Testis (tissue), 3 donors: ENCODE measurements around the gene SLC47A1. TPM values are rescaled to one million over a fixed set of nuclear protein-coding genes. Genes with fewer than 3 reads are reported as not detected.

Experiments used
- DNase-seq: peaks from one replicate; pipeline ENCODE4 v3.0.0-alpha.2; 2019
- H3K27ac ChIP-seq, 2 donors: fragments of 200-600 bp; sonication (generic); one replicate each; pipeline ENCODE4 v1.5.1; 2019
- H3K27me3 ChIP-seq: fragments of 200-600 bp; sonication (generic); one replicate; pipeline ENCODE4 v1.5.1; 2019
- H3K36me3 ChIP-seq: fragments of 200-600 bp; sonication (generic); one replicate; pipeline ENCODE4 v1.5.1; 2017; ENCODE audit warnings: low read depth; ENCODE audit errors: missing control alignments
- H3K4me1 ChIP-seq: fragments of 200-600 bp; sonication (generic); one replicate; pipeline ENCODE4 v1.5.1; 2019
- H3K4me3 ChIP-seq, 2 donors: fragments of 200-600 bp; sonication (generic); one replicate each; pipeline ENCODE4 v1.5.1; 2017 to 2019
- H3K9me3 ChIP-seq: fragments of 200-600 bp; sonication (generic); one replicate; pipeline ENCODE4 v1.5.1; 2017
- CTCF ChIP-seq, 3 experiments: fragments of 450-650 bp in 2 of 3; fragments of 200-600 bp in 1 of 3; sonication (generic) in 1 of 3; IDR thresholded peaks; one replicate each; pipeline ENCODE4 v1.5.1; 2016 to 2019; ENCODE audit warnings: antibody characterized with exemption in 3 of 3, mild to moderate bottlenecking in 2 of 3, moderate library complexity in 1 of 3
- POLR2A ChIP-seq: fragments of 450-650 bp; IDR thresholded peaks from one replicate; pipeline ENCODE4 v1.6.1; 2017; ENCODE audit warnings: antibody characterized with exemption, mild to moderate bottlenecking, moderate library complexity
- WGBS, 2 donors: methylation state at CpG; one replicate each; pipeline ENCODE4 v1.1.5; 2018; 5-methylcytosine and 5-hydroxymethylcytosine counted together
- intact Hi-C: fragments of 100-400 bp; cut with DNase I; formaldehyde crosslinking; loops from one replicate; pipeline ENCODE4 v1.15.1; 2023; ENCODE audit warnings: low total_unique reads
- polyA plus RNA-seq: library from polyadenylated mRNA; stranded (reverse); fragments of 350-450 nt; fragmentation: Illumina TruSeq; extraction: RNeasy Lipid Tissue Mini Kit (QIAGEN cat#74804); gene quantifications from one replicate; pipeline ENCODE4 v1.2.3, GENCODE V29; 2014; ENCODE audit warnings: low read depth, low replicate concordance; ENCODE audit not compliant: insufficient read depth
- total RNA-seq, 2 donors: library from RNA; depleted of rRNA; stranded (reverse); fragments of >200 nt; gene quantifications; one replicate each; pipeline ENCODE4 v1.2.3, GENCODE V29; 2016

Gene SLC47A1
- total and polyA plus RNA-seq, 3 donors from 2014 or later = 20.1 to 97.3 (median 39.8) TPM

GRCh38 chr17:19546289-19547065, 12.8 kb downstream of the SLC47A1 start:
- TF ChIP-seq CTCF (IDR thresholded peaks at IDR 0.05) = peak in 1 of 3 experiments; percentile 8
- no peak for TF ChIP-seq POLR2A
- no peaks in the 10 kb centered on the region for H3K27me3 ChIP-seq
- 59 to 67% methylated on average over 6 of the region's 6 CpGs for WGBS, 2 donors
- no peak overlapping the region for H3K4me3 ChIP-seq
- no peak overlapping the region for H3K27ac ChIP-seq
- H3K36me3 ChIP-seq = no peaks in the 10 kb centered on the region
- intact Hi-C loops = no loop called here
- no peaks in the 10 kb centered on the region for H3K9me3 ChIP-seq
- H3K4me1 ChIP-seq = no peaks in the 10 kb centered on the region
- DNase-seq = peak; percentile 54

GRCh38 chr17:19549746-19550623, 16.3 kb downstream of the SLC47A1 start:
- Histone ChIP-seq H3K27ac (no peak overlapping the region), H3K36me3 (no peaks in the 10 kb centered on the region), H3K27me3 (no peaks in the 10 kb centered on the region), H3K9me3 (no peaks in the 10 kb centered on the region), H3K4me1 (peaks cover 12% of the 10 kb centered on the region), H3K4me3 (no peak overlapping the region)
- intact Hi-C loops = no loop called here
- DNase-seq = no peak
- TF ChIP-seq POLR2A = no peak
- TF ChIP-seq CTCF (IDR thresholded peaks at IDR 0.05) = no peak
- WGBS, 2 donors = 87 to 89% methylated on average over 7 of the region's 7 CpGs

GRCh38 chr17:19551165-19551564, 17.5 kb downstream of the SLC47A1 start:
- Histone ChIP-seq H3K4me1 (peaks cover 19% of the 10 kb centered on the region), H3K36me3 (no peaks in the 10 kb centered on the region), H3K27me3 (no peaks in the 10 kb centered on the region), H3K9me3 (no peaks in the 10 kb centered on the region), H3K27ac (no peak overlapping the region), H3K4me3 (no peak overlapping the region)
- intact Hi-C loops = no loop called here
- TF ChIP-seq CTCF (IDR thresholded peaks at IDR 0.05) = no peak
- no peak for TF ChIP-seq POLR2A
- WGBS, 2 donors = 74% methylated on average over 5 of the region's 5 CpGs
- no peak for DNase-seq

GRCh38 chr17:19551591-19552148, 18.0 kb downstream of the SLC47A1 start:
- Histone ChIP-seq H3K27ac (no peak overlapping the region), H3K36me3 (no peaks in the 10 kb centered on the region), H3K4me1 (peaks cover 19% of the 10 kb centered on the region), H3K9me3 (no peaks in the 10 kb centered on the region), H3K4me3 (no peak overlapping the region), H3K27me3 (no peaks in the 10 kb centered on the region)
- intact Hi-C loops = no loop called here
- TF ChIP-seq CTCF (IDR thresholded peaks at IDR 0.05) (no peak), POLR2A (no peak)
- DNase-seq = no peak
- 75% methylated on average over 9 of the region's 9 CpGs for WGBS, 2 donors
